T-helper 17 cell (primary cell): ENCODE measurements around the gene UBQLN3. TPM values are rescaled to one million over a fixed set of nuclear protein-coding genes. Genes with fewer than 3 reads are reported as not detected.

Source experiments
- ATAC-seq: fragments of 150-1000 bp; cut with Tn5 transposase; 2 replicates; pipeline ENCODE4 v1.10.0; 2021; ENCODE audit warnings: mild to moderate bottlenecking, moderate library complexity
- DNase-seq, 3 donors: peaks; one replicate each; pipeline versions ENCODE4 v3.0.0 to v3.0.0-alpha.2; 2020 to 2021
- H3K9me3 ChIP-seq: one replicate; pipeline ENCODE4 v1.7.0; 2013; ENCODE audit warnings: low read length, mild to moderate bottlenecking; ENCODE audit not compliant: control insufficient read depth, poor library complexity, severe bottlenecking
- H3K27ac Mint-ChIP-seq: one replicate; pipeline ENCODE4 v1.8.0; 2022; ENCODE audit warnings: mild to moderate bottlenecking, moderate library complexity, mixed read lengths
- H3K27me3 Mint-ChIP-seq: one replicate; pipeline ENCODE4 v1.8.0; 2022; ENCODE audit warnings: mixed read lengths
- H3K36me3 Mint-ChIP-seq: one replicate; pipeline ENCODE4 v1.8.0; 2022; ENCODE audit warnings: low read depth, mixed read lengths
- H3K4me1 Mint-ChIP-seq: one replicate; pipeline ENCODE4 v1.8.0; 2022; ENCODE audit warnings: mild to moderate bottlenecking, mixed read lengths
- H3K4me3 Mint-ChIP-seq: one replicate; pipeline ENCODE4 v1.8.0; 2022; ENCODE audit warnings: mild to moderate bottlenecking, moderate library complexity, mixed read lengths
- total RNA-seq, 4 donors: library from RNA in 2 of 4; stranded (reverse) in 2 of 4; gene quantifications; one replicate each; pipeline ENCODE4 v1.2.3 and lab custom pipeline; 2022 to 2026

Gene UBQLN3
- total RNA-seq, 2 donors from 2014 or later: 0.20 TPM; not detected in 1

GRCh38 chr11:5489576-5490357, 20.0 kb downstream of the UBQLN3 start:
- Mint-ChIP-seq H3K27ac (no peak overlapping the region), H3K4me3 (no peak overlapping the region), H3K27me3 (peaks cover 31% of the 10 kb centered on the region), H3K4me1 (peaks cover 3% of the 10 kb centered on the region), H3K36me3 (peaks cover 2% of the 10 kb centered on the region)
- ATAC-seq (no peak), DNase-seq (no peak)
- H3K9me3 ChIP-seq: no peaks in the 10 kb centered on the region

GRCh38 chr11:5488798-5489399, 20.9 kb downstream of the UBQLN3 start:
- no peaks in the 10 kb centered on the region for H3K9me3 ChIP-seq
- no peak for ATAC-seq
- peaks cover 31% of the 10 kb centered on the region for H3K27me3 Mint-ChIP-seq
- no peak for DNase-seq
- H3K4me1 Mint-ChIP-seq: peaks cover 3% of the 10 kb centered on the region
- no peak overlapping the region for H3K27ac Mint-ChIP-seq
- H3K36me3 Mint-ChIP-seq: peaks cover 2% of the 10 kb centered on the region
- no peak overlapping the region for H3K4me3 Mint-ChIP-seq

GRCh38 chr11:5488385-5488784, 21.4 kb downstream of the UBQLN3 start, which contains the start of gene OR52D1:
Gene OR52D1, plus strand, starts transcription at chr11:5488685. Its CDS starts 22 bp downstream, at chr11:5488707.
- H3K27me3 Mint-ChIP-seq: peaks cover 31% of the 10 kb centered on the region
- H3K9me3 ChIP-seq: no peaks in the 10 kb centered on the region
- H3K4me1 Mint-ChIP-seq: peaks cover 3% of the 10 kb centered on the region
- ATAC-seq (no peak), DNase-seq (no peak)
- H3K4me3 Mint-ChIP-seq: no peak within 1 kb of the TSS
- H3K36me3 Mint-ChIP-seq: peaks cover 2% of the 10 kb centered on the region
- no peak within 1 kb of the TSS for H3K27ac Mint-ChIP-seq

- H3K9me3 ChIP-seq: no peaks in the 10 kb centered on the region
- Mint-ChIP-seq H3K4me3 (no peak overlapping the region), H3K27ac (no peak overlapping the region), H3K36me3 (peaks cover 2% of the 10 kb centered on the region), H3K4me1 (peaks cover 3% of the 10 kb centered on the region), H3K27me3 (peaks cover 24% of the 10 kb centered on the region)
- no peak for ATAC-seq
- no peak for DNase-seq
Observed at GRCh38 chr11:5486421-5486820, 23.3 kb downstream of the UBQLN3 start.

- no peak overlapping the region for H3K4me3 Mint-ChIP-seq
- peaks cover 20% of the 10 kb centered on the region for H3K27me3 Mint-ChIP-seq
- H3K4me1 Mint-ChIP-seq: no peaks in the 10 kb centered on the region
- H3K27ac Mint-ChIP-seq: no peak overlapping the region
- H3K36me3 Mint-ChIP-seq: peaks cover 2% of the 10 kb centered on the region
- ATAC-seq (no peak), DNase-seq (no peak)
- H3K9me3 ChIP-seq: no peaks in the 10 kb centered on the region
Observed at GRCh38 chr11:5486003-5486402, 23.8 kb downstream of the UBQLN3 start.

- no peaks in the 10 kb centered on the region for H3K4me1 Mint-ChIP-seq
- no peaks in the 10 kb centered on the region for H3K36me3 Mint-ChIP-seq
- H3K27me3 Mint-ChIP-seq: peaks cover 54% of the 10 kb centered on the region
- H3K4me3 Mint-ChIP-seq: no peak overlapping the region
- H3K9me3 ChIP-seq: no peaks in the 10 kb centered on the region
- H3K27ac Mint-ChIP-seq: no peak overlapping the region
- DNase-seq (peak in 1 of 3 donors; percentile 15), ATAC-seq (peak; percentile 49)
Observed at GRCh38 chr11:5476186-5476819, 33.5 kb downstream of the UBQLN3 start.

GRCh38 chr11:5473921-5474320, 35.8 kb downstream of the UBQLN3 start:
- Mint-ChIP-seq H3K27me3 (peaks cover 73% of the 10 kb centered on the region), H3K36me3 (no peaks in the 10 kb centered on the region), H3K27ac (no peak overlapping the region), H3K4me3 (no peak overlapping the region), H3K4me1 (peaks cover 3% of the 10 kb centered on the region)
- no peak for DNase-seq
- no peaks in the 10 kb centered on the region for H3K9me3 ChIP-seq
- ATAC-seq: no peak

- H3K4me3 Mint-ChIP-seq: no peak overlapping the region
- DNase-seq (no peak), ATAC-seq (no peak)
- H3K4me1 Mint-ChIP-seq: peaks cover 3% of the 10 kb centered on the region
- no peak overlapping the region for H3K27ac Mint-ChIP-seq
- no peaks in the 10 kb centered on the region for H3K36me3 Mint-ChIP-seq
- peaks cover 51% of the 10 kb centered on the region for H3K27me3 Mint-ChIP-seq
- no peaks in the 10 kb centered on the region for H3K9me3 ChIP-seq
Observed at GRCh38 chr11:5467527-5467926, 42.2 kb downstream of the UBQLN3 start.

- H3K4me3 Mint-ChIP-seq: no peak overlapping the region
- no peaks in the 10 kb centered on the region for H3K36me3 Mint-ChIP-seq
- H3K27ac Mint-ChIP-seq: no peak overlapping the region
- H3K9me3 ChIP-seq: no peaks in the 10 kb centered on the region
- no peaks in the 10 kb centered on the region for H3K4me1 Mint-ChIP-seq
- ATAC-seq (no peak), DNase-seq (no peak)
- peaks cover 14% of the 10 kb centered on the region for H3K27me3 Mint-ChIP-seq
Observed at GRCh38 chr11:5460983-5461621, 48.7 kb downstream of the UBQLN3 start.

Other genes starting within 250 kb of the UBQLN3 start
- not detected for gene HBE1, start 240.0 kb downstream of the UBQLN3 start, total RNA-seq
- gene OR51B4, start 208.0 kb downstream of the UBQLN3 start, total RNA-seq: not detected
- gene OR51B2, start 185.7 kb downstream of the UBQLN3 start, total RNA-seq: not detected
- gene OR51B5, start 166.4 kb downstream of the UBQLN3 start, total RNA-seq: under 1 TPM in 1 of 2 donors, not detected in 1; 0.40 TPM
- gene OR51B6, start 158.4 kb downstream of the UBQLN3 start, total RNA-seq: not detected
- not detected for gene OR51M1, start 126.1 kb downstream of the UBQLN3 start, total RNA-seq
- gene OR51Q1, start 87.8 kb downstream of the UBQLN3 start, total RNA-seq: not detected
- not detected for gene OR51I1, start 68.4 kb downstream of the UBQLN3 start, total RNA-seq
- not detected for gene OR51I2, start 60.6 kb downstream of the UBQLN3 start, total RNA-seq
- not detected for gene OR52D1, start 21.3 kb downstream of the UBQLN3 start, total RNA-seq
- gene UBQLNL, start 6.7 kb upstream of the UBQLN3 start, total RNA-seq: under 1 TPM; 0.29 to 0.42 TPM
- not detected for gene OR52H1, start 38.6 kb upstream of the UBQLN3 start, total RNA-seq
- not detected for gene OR52B6, start 70.9 kb upstream of the UBQLN3 start, total RNA-seq
- gene TRIM6, start 86.7 kb upstream of the UBQLN3 start, total RNA-seq: not detected
- 1 to 10 TPM; 3.8 to 6.5 TPM for gene TRIM34, start 115.0 kb upstream of the UBQLN3 start, total RNA-seq
- 10 to 100 TPM in 1 of 2 donors, 1 to 10 TPM in 1; 9.9 to 10.4 TPM for gene TRIM5, start 175.1 kb upstream of the UBQLN3 start, total RNA-seq
- gene TRIM22, start 179.8 kb upstream of the UBQLN3 start, total RNA-seq: 100 to 1,000 TPM; 273 to 293 TPM
- under 1 TPM in 1 of 2 donors, not detected in 1; 0.20 TPM for gene OR56B1, start 226.5 kb upstream of the UBQLN3 start, total RNA-seq
- 1 to 10 TPM; 1.3 to 1.4 TPM for gene OR52N4, start 244.3 kb upstream of the UBQLN3 start, total RNA-seq